Adipocyte (in vitro differentiated cells): Measurements from ENCODE around the gene CCT8L2.
"Not testable (repeated sequence)": the region's sequence is repeated elsewhere in the genome, so short reads cannot be mapped to it uniquely, and the experiment has no call there.

Source experiments
- DNase-seq: peaks from one replicate; pipeline ENCODE4 v3.0.0-alpha.2; 2015; ENCODE audit warnings: low read depth
- H3K27me3 ChIP-seq: replicated peaks from 2 replicates; pipeline ENCODE4 v1.7.0; 2013; ENCODE audit warnings: mild to moderate bottlenecking, low read length, moderate library complexity; ENCODE audit not compliant: control insufficient read depth, insufficient read depth
- H3K36me3 ChIP-seq: 2 replicates; pipeline ENCODE4 v1.7.0; 2013; ENCODE audit warnings: low read length, mild to moderate bottlenecking, moderate library complexity; ENCODE audit not compliant: control insufficient read depth, insufficient read depth, severe bottlenecking
- H3K4me1 ChIP-seq: 2 replicates; pipeline ENCODE4 v1.7.0; 2013; ENCODE audit warnings: mild to moderate bottlenecking, low read length, moderate library complexity; ENCODE audit not compliant: control insufficient read depth, insufficient read depth
- H3K4me3 ChIP-seq: 2 replicates; pipeline ENCODE4 v1.7.0; 2013; ENCODE audit warnings: mild to moderate bottlenecking, low read length, moderate library complexity
- H3K9ac ChIP-seq: 2 replicates; pipeline ENCODE4 v1.7.0; 2013; ENCODE audit warnings: mild to moderate bottlenecking, low read length, moderate library complexity
- H3K9me3 ChIP-seq: 2 replicates; pipeline ENCODE4 v1.7.0; 2013; ENCODE audit warnings: mild to moderate bottlenecking, low read length, moderate library complexity; ENCODE audit not compliant: control insufficient read depth

Gene CCT8L2

DNA sequence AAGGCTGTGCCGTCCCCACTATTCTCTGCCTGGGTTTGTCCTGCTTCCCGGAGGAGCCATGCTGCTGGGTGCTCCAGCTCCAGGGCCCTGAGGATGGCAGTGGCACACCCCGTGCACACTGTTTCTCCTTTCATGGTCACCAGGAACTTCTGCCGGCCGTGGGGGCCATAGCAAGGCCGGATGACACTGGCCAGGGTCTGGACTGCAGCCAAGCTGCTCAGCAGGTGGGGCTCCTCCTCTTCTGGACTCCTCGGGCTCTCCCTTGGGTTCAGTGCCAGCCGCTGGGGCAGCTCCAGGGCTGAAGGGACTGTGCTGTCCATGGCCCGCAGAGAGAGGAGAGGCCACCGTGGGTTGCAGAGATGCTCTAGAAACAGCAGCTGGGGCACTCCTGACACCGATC, 379 bp downstream of the CCT8L2 start:
- H3K36me3 ChIP-seq, H3K4me3 ChIP-seq, H3K4me1 ChIP-seq, H3K9me3 ChIP-seq, H3K9ac ChIP-seq, DNase-seq, H3K27me3 ChIP-seq: not testable (repeated sequence)

DNA sequence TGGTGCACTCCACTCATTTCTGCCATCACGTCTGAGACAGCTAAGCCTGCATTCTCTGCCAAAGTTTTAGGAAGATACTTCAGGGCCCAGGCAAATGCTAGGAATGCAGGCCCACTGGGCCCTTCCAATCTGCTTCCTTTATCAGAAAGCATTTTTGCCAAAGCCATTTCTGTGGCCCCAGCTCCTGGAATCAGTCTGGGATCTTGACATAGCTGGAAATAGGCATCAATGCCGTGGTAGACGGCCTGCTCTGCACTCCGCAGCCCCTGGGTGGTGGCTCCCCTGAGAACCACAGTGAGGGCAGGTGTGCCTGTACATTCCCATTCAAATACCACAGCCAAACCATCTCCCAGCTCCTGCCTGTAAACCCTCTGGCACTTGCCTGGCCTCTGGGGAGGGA, 1.5 kb downstream of the CCT8L2 start:
- not testable (repeated sequence) for H3K27me3 ChIP-seq, H3K36me3 ChIP-seq, DNase-seq

DNA sequence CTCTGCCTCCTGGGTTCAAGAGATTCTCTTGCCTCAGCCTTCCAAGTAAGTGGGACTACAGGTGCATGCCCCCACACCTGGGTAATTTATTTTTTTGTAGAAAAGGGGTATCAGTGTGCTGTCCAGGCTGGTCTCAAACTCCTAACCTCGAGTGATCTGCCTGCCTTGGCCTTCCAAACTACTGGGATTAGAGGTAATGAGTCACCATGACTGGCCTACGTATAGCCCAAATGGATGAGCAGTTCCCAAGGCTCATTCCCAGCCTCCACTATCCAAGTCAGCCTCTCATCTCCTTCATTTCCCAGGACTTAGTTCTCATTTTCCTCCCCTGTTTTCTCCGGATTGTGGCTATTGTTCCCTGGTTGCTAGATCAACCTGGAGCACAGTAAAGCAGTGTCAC, 5.6 kb downstream of the CCT8L2 start:
- no peaks in the 10 kb centered on the region for H3K27me3 ChIP-seq
- no peak overlapping the region for H3K9ac ChIP-seq
- DNase-seq = no peak

More for the DNA sequence above, 1.5 kb downstream of the CCT8L2 start:
- H3K4me1 ChIP-seq, H3K9ac ChIP-seq, H3K9me3 ChIP-seq, H3K4me3 ChIP-seq: not testable (repeated sequence)

DNA sequence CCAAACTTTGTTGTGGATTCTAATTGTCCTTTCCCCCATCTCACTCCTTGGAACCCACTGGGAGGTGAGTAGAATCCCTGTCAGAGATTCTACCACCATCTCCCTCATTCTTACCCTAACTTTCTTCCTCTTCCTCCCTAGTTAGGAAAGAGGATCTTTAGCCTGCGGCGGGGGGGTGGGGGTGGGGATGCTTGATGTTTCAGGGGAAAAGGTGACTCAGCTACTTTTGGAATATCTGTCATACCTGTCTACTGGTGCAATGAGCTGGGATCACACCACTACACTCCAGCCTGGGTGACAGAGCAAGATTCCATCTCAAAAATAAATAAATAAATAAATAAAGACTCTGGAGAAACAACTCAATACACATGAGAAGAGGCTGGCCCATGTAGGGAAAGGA, 6.4 kb downstream of the CCT8L2 start:
- Histone ChIP-seq H3K27me3 (no peaks in the 10 kb centered on the region), H3K9ac (no peak overlapping the region), H3K4me3 (no peak overlapping the region), H3K36me3 (no peaks in the 10 kb centered on the region), H3K9me3 (no peaks in the 10 kb centered on the region), H3K4me1 (no peaks in the 10 kb centered on the region)
- no peak for DNase-seq

More for the DNA sequence above, 5.6 kb downstream of the CCT8L2 start:
- no peaks in the 10 kb centered on the region for H3K9me3 ChIP-seq
- H3K4me1 ChIP-seq = no peaks in the 10 kb centered on the region
- H3K36me3 ChIP-seq = no peaks in the 10 kb centered on the region
- H3K4me3 ChIP-seq = no peak overlapping the region

DNA sequence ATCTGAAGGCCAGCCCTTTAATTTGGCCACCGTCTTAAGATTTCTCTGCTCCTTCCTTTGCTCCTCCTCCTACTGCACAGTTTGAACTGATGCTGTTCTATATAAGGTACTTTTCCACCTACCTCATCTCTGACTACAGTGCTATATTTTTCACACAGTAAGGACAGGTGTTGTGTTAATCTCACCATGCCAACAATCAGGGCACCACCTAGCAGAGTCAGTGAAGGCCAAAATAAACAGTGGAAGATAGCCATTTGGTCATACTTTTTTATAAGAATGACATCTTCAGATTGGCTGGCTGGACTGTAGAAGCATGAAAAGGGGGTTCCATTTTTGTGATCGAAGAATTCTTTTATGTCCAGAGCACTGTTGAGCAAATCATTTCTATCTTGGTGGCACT, 11.7 kb downstream of the CCT8L2 start:
- H3K9me3 ChIP-seq, H3K36me3 ChIP-seq, H3K27me3 ChIP-seq, H3K4me3 ChIP-seq, H3K9ac ChIP-seq, H3K4me1 ChIP-seq, DNase-seq: not testable (repeated sequence)

DNA sequence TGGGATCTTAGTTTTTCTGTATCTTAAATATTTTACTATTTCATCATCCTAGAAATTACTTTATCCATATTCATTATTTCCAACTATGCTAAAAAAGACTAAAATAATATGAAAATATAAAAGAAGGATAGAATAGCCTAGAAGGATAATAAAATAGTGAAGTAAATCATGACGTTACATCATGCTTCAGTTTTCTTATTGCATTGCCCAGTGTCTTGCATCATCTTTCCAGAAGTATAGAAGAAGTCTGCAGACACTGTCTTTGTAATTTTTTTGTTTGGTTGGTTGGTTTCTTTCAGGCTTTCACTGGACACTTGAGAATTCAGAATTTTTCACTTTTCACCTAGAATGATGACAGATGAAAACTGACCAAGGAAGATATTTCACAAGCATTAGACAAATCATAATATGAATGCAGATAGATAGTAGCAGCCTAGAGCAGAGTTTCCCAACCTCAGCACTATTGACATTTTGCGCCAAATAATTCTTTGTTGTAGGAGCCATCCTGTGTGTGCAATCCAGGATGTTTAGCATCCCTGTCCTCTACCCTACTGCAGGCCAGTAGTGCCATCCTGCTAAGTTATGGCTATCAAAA, 23.3 kb downstream of the CCT8L2 start:
- H3K36me3 ChIP-seq, H3K9me3 ChIP-seq, H3K4me3 ChIP-seq, H3K9ac ChIP-seq, DNase-seq, H3K27me3 ChIP-seq, H3K4me1 ChIP-seq: not testable (repeated sequence)

DNA sequence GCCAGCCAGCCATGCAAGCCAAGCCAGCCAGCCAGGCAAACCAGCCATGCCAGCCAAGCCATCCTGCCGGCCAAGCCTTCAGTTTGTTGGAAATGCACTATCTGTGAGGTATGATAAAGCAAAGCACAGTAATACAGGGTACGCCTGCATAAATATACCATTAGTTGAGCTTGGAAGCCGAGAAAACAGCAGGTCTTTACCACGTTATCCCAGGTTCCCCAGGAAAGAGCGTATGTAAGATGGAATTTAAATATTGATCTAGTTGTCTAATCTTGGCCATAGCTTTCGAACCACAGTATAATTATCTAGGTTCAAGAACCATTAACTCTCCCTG, 24.2 kb downstream of the CCT8L2 start:
- Histone ChIP-seq H3K36me3 (no peaks in the 10 kb centered on the region), H3K4me1 (no peaks in the 10 kb centered on the region), H3K27me3 (no peaks in the 10 kb centered on the region), H3K9me3 (no peaks in the 10 kb centered on the region), H3K9ac (no peak overlapping the region), H3K4me3 (no peak overlapping the region)
- DNase-seq = no peak

DNA sequence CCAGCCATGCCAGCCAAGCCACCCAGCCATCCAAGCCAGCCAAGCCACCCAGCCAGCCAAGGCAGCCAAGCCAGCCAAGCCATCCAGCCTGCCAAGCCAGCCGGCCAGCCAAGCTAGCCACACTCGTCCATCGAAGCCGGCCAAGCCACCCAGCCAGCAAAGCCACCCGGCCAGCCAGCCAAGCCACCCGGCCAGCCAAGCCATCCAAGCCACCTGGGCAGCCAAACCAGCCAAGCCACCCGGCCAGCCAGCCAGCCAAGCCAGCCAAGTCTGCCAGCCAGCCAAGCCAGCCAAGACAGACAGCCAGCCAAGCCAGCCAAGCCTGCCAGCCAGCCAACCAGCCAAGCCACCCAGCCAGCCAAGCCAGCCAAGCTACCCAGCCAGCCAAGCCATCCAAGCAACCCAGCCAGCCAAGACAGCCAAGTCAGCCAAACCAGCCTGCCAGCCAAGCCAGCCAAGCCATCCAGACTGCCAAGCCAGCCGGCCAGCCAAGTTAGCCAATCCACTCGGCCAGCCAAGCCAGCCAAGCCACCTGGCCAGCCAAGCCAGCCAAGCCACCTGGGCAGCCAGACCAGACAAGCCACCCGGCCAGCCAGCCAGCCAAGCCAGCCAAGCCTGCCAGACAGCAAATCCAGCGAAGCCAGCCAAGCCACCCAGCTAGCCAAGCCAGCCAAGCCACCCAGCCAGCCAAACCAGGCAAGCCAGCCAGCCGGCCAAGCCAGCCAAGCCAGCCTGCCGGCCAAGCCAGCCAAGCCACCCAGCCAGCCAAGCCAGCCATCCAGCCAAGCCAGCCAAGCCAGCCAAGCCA, 24.8 kb downstream of the CCT8L2 start:
- H3K4me3 ChIP-seq, H3K36me3 ChIP-seq, H3K27me3 ChIP-seq, H3K4me1 ChIP-seq, DNase-seq, H3K9me3 ChIP-seq, H3K9ac ChIP-seq: not testable (repeated sequence)

DNA sequence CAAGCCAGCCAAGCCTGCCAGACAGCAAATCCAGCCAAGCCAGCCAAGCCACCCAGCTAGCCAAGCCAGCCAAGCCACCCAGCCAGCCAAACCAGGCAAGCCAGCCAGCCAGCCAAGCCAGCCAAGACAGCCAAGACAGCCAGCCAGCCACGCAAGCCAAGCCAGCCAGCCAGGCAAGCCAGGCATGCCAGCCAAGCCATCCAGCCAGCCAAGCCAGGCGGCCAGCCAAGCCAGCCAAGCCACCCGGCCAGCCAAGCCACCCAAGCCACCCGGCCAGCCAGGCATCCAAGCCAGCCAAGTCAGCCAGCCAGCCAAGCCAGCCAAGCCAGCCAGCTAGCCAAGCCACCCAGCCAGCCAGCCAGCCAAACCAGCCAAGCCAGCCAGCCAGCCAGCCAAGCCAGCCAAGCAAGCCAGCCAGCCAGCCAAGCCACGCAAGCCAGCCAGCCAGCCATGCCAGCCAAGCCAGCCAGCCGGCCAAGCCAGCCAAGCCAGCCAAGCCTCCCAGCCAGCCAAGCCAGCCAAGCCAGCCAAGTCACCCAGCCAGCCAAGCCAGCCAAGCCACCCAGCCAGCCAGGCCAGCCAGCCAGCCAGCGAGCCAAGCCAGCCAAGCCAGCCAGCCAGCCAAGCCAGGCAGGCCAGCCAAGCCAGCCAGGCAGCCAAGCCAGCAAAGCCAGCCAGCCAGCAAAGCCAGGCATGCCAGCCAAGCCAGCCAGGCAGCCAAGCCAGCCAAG, 26.0 kb downstream of the CCT8L2 start:
- not testable (repeated sequence) for H3K9me3 ChIP-seq, H3K36me3 ChIP-seq, H3K4me3 ChIP-seq, DNase-seq, H3K27me3 ChIP-seq, H3K4me1 ChIP-seq, H3K9ac ChIP-seq

DNA sequence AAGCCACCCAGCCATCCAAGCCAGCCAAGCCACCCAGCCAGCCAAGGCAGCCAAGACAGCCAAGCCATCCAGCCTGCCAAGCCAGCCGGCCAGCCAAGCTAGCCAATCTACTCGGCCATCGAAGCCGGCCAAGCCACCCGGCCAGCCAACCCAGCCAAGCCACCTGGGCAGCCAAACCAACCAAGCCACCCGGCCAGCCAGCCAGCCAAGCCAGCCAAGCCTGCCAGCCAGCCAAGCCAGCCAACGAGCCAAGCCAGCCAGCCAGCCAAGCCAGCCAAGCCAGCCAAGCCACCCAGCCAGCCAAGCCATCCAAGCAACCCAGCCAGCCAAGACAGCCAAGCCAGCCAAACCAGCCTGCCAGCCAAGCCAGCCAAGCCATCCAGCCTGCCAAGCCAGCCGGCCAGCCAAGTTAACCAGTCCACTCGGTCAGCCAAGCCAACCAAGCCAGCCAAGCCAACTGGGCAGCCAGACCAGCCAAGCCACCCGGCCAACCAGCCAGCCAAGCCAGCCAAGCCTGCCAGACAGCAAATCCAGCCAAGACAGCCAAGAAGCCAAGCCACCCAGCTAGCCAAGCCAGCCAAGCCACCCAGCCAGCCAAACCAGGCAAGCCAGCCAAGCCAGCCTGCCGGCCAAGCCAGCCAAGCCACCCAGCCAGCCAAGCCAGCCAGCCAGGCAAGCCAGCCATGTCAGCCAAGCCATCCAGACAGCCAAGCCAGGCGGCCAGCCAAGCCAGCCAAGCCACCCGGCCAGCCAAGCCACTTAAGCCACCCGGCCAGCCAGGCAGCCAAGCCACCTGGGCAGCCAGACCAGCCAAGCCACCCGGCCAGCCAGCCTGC, 26.8 kb downstream of the CCT8L2 start:
- not testable (repeated sequence) for DNase-seq, H3K9ac ChIP-seq, H3K4me1 ChIP-seq, H3K4me3 ChIP-seq, H3K36me3 ChIP-seq, H3K27me3 ChIP-seq, H3K9me3 ChIP-seq
